GM21381 (cell line): ENCODE measurements around the gene P2RY4.
"Not testable (repeated sequence)": the region's sequence is repeated elsewhere in the genome, so short reads cannot be mapped to it uniquely, and the experiment has no call there.

Experiments
- ATAC-seq: cut with Tn5 transposase; IDR thresholded peaks from one replicate; pipeline ENCODE4 v1.9.1; 2021; ENCODE audit warnings: mild to moderate bottlenecking, moderate library complexity; ENCODE audit not compliant: unreplicated experiment

The P2RY4 gene

DNA sequence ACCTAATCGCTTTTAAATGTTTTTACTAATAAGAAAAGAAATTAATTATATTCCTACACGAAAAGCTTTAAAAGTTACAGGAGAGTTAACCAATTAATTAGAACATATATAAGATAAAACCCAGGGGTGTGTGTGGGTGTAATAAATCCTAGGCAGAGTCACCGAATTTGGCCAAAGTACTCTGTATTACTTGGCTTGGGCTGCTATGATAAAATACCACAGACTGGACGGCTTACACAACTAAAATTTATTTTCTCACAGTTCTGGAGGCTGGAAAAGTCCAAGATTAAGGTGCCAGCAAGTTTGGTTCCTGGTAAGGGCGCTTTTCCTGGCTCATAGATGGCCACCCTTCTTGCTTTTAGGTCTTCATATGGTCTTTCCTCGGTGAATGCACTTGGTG is 15.1 kb downstream of the P2RY4 start:
- ATAC-seq = no peak

DNA sequence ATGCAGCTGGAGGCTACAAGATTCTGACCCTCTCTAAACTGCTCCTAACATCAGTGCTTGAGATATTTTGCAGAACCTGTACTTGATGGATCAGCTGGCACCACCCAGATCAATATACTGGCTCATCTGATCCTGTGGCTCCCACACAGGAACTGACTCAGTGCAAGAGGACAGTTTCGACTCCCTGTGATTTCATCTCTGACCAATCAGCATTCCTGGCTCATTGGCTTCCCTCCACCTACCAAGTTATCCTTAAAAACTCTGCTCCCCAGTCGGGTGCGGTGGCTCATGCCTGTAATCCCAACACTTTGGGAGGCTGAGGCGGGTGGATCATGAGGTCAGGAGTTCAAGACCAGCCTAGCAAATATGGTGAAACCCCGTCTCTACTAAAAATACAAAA is 16.4 kb downstream of the P2RY4 start:
- not testable (repeated sequence) for ATAC-seq

DNA sequence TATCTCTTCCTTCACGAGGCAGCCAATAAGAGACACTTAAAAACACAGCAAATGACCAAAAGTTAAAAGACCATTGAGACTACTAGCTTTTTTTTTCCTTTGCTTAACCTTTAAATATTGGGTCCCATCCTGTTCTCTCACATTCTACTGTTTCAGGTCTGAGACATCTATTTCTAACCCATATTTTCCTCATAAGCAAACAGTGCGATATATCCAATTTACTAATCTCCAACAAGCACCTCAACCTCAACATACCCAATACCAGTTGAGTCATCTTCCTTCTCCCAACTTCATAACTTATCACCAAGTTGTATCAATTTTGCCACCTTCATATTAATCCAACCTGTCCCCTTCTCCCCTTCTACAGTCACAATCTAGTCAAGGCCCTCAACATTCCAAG is 18.5 kb downstream of the P2RY4 start:
- no peak for ATAC-seq

DNA sequence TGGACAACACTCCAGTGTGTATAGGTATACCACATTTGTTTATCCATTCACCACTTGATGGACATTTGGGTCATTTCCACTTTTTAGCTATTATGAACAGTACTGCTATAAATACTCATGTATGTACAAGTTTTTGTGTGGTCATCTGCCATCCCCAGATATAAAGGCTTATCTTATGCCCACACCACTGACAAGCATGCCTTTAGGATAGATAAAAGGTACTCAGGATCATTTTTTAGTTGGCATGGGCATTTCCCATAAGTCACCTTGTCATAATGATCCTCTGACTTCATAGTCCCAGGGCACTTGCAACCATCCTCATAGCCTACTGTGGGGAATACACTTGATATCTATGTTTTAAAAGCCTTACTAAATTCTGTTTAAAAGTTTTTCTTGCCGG is 19.3 kb downstream of the P2RY4 start:
- ATAC-seq = no peak

DNA sequence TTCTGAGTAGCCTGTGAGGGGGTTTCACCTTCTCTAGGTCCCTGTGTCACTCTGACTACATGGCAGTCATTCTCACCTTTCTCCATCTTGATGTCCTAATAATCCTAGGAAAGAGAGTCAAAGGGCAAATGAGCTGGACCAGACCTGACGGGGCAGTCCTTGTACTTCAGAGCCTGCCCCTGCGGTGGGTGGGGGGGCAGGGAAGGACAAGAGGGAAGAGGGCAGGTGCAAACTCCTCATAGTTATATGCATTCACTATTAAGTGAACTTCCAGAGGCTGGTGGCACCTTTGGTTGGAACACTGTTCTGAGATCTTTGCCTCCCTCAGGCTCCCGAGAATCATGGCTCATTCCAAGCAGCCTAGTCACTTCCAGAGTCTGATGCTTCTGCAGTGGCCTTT is 25.6 kb downstream of the P2RY4 start, which contains the start of gene AWAT1:
AWAT1 (plus strand) TSS at position 301 of the 400 bp plus-strand sequence; CDS start at position 342, 41 bp downstream.
- ATAC-seq = no peak

DNA sequence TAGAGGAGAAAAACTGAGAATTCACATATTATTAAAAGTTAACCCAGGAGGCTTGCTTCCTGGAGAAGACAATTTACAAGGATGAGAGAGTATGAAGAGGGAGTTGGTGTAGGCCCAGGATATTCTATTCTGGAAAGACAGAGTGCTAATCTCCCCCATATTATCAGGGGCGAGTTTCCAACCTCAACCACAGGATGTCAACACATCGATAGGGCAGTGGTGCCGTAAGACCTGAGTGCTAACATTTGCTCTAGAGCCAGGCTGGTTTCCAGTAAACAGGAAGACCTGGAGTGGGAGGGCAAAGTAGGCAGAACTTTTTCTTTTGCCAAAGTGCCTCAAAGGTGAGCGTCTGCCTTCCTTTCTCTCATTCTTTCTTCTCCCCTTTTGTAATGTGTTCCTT is 28.3 kb downstream of the P2RY4 start:
- ATAC-seq = no peak

DNA sequence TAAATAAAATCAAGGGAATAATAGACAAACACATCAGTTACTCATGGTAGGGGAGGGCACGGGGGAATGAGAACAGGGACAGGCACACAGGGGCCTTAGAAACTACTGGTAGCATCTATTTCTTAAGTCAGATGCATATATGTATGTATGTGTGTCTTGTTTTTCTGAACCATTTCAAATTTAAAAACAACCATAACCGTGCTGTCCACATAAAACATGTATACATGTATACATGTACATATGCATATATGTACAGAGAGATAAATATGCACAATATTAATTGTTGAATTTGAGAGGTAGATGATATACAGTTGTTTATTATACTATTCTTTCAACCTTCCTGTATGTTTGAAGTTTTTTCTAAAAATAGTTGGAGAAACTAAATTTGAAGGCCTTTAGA is 33.3 kb downstream of the P2RY4 start:
- ATAC-seq = no peak

DNA sequence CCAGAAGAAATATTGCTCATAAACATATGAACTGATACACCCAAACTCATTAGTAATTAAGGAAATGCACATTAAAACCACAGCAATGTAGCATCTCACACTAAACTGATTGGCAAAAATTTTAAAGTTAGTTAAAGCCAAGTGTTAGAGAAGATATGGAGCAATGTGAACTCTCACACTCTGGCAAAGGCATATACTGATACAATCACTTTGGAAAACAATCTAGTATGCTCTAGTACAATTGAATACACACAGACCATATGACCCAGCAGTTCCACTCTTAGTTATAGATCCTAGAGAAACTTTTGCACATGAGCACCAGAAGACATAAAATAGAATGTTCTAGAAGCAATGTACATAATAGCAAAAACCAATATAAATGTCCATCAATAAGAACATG is 34.0 kb downstream of the P2RY4 start:
- ATAC-seq = no peak

DNA sequence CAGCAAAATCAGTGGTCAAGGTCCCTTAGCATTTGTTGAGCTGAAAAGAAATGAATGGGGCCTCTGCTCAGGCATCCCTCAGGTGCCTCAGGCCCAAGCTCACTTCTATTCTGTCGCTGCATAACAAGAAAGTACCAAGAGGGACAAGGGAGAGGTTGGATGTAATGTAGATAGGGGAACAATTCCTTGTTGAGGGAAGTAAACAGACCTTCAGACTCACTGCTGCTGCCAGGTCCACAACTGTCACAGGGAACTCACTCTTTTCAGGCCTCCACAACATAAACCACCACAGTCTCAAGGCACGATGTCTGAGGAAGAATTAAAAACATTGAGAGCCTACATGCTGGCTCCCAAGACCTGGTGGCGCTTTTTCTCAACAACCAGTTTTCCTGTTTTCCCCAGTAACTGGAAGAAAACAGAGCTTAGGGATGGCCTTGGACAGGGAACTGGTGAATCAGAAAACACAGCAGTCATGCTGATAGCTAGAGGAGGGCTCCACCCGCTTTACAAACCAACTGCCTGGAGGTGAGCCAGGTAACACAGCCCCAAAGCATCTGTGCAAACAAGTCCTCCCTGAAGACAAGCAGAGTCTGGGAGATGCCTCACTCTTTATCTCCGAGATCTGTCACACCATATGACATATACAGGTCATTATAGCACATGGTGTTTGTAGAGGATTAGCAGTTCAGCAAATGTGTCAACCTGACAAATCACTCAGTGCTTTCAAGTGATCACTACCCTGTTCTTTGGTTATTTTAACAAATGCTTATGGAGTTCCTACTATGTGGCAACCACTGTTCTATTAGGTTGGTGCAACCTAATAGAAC is 39.9 kb downstream of the P2RY4 start:
- ATAC-seq = no peak

DNA sequence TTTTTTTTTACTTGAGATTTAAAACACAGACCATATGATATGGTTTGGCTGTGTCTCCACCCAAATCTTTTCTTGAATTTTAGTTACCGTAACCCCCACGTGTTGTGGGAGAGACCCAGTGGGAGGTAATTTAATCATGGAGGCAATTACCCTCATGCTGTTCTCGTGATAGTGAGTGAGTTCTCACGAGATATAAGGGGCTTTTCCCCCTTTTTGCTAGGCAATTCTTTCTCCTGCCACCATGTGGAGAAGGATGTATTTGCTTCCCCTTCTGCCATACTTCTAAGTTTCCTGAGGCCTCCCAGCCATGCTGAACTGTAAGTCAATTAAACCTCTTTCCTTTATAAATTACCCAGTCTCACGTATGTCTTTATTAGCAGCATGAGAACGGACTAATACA is 50.4 kb downstream of the P2RY4 start:
- not testable (repeated sequence) for ATAC-seq

DNA sequence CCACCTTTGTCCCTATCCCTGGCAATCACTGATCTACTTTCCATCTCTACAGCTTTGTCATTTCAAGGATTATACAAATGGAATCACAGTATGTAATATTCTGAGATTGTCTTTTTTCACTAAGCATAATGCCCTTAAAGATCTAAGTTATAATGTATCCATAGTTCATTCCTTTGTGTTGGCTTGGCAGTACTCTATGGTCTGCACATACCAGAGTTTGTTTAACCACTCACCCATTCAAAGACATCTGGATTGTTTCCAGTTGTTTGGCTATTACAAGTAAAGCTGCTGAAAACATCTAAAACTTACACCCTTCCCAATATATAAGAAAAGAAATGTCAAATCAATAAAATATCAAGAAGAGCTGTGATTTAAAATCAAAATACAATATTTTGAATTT is 51.5 kb downstream of the P2RY4 start:
- ATAC-seq = no peak
